GM12874 (cell line): Measurements from ENCODE around the gene ENPP6.

Source experiments
- TF ChIP-seq, protein P1 (sequence below): IDR thresholded peaks from 2 replicates; pipeline ENCODE4 v1.5.1; 2011; ENCODE audit warnings: low read depth, mild to moderate bottlenecking, control low read depth, low read length, moderate library complexity; ENCODE audit not compliant: insufficient read depth

Gene ENPP6

DNA sequence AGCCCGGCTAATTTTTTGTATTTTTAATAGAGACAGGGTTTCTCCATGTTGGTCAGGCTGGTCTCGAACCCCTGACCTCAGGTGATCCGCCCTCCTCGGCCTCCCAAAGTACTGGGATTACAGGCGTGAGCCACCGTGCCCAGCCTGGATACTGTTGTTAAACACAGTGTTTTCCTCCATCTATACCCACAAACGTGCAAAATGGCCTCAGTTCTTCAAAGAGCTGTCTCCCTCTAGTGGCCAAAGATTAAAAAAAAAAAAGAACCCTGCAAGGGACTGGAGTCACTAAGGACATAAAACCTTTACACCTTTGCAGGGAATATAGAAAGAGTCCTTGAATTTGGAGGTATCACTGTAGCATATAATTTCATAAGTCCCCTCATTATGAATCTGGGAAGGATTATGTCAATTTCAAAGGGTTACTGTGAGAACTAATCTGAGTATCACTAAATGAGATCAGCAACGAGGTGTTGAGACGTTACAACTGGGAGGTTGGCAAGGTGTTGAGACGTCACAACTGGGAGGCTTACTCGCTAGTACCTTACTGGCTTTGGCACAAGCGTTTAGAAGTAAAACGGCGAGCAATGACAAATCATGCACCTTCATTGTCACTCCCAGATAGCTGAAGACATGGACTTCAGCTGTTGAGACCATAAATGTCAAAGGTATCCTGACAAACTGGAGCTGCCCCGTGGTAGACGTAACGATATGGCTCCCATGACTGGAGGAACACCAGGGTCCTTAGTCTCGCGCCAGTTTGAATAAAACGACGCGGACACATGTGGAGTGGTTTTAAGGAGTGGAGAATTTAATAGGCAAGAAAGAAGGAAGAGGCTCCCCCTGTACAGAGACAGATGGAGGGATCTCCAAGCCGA is 33.4 kb upstream of the ENPP6 start:
- TF ChIP-seq, protein P1, sequence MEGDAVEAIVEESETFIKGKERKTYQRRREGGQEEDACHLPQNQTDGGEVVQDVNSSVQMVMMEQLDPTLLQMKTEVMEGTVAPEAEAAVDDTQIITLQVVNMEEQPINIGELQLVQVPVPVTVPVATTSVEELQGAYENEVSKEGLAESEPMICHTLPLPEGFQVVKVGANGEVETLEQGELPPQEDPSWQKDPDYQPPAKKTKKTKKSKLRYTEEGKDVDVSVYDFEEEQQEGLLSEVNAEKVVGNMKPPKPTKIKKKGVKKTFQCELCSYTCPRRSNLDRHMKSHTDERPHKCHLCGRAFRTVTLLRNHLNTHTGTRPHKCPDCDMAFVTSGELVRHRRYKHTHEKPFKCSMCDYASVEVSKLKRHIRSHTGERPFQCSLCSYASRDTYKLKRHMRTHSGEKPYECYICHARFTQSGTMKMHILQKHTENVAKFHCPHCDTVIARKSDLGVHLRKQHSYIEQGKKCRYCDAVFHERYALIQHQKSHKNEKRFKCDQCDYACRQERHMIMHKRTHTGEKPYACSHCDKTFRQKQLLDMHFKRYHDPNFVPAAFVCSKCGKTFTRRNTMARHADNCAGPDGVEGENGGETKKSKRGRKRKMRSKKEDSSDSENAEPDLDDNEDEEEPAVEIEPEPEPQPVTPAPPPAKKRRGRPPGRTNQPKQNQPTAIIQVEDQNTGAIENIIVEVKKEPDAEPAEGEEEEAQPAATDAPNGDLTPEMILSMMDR, result peak; percentile 45

DNA sequence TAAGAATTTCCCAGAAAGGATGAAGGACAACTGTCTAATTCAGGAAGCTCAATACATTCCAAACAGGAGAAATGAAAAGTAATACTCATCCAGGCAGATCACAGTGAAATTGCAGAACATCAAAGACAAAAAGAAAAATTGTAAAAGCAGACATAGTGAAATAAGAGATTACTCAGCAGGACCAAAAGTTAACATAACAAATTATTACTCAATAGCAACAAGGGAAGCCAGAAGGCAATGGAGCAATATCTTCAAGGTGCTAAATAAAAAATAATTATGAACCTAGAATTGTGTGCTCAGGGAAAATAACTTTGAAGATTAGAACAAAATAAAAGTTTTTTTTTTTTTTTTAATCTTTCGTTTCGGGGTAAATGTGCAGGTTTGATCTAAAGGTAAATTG is 30.5 kb upstream of the ENPP6 start:
- TF ChIP-seq, protein P1, result no peak

DNA sequence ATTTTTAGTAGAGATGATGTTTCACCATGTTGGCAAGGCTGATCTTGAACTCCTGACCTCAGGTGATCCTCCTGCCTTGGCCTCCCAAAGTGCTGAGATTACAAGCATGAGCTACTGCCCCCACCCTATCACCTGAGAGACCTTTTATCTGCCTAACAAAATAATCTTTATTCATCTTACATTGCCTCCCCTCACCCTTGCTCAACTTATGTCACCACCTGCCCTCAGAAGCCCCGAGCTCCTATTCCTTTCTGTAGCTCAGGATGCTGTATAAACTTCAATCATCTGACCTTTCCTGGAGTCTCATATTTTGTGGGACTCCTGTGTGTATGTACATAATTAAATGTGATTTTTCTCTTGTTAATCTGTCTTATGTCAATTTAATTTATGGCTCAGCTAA is 29.7 kb upstream of the ENPP6 start:
- TF ChIP-seq, protein P1, result no peak

DNA sequence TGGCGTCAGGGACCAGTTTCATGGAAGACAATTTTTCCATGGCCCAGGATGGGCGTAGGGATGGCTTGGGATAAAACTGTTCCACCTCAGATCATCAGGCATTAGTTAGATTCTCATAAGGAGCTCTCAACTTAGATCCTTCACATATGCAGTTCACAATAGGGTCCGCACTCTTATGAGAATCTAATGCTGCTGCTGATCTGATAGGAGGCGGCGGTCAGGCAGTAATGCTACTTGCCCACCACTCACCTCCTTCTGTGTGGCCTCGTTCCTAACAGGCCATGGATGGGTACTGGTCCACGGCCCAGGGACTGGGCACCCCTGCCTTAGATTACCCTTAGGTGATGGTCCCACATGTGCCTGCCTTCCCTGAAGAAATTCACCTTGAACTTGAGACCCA is 28.8 kb upstream of the ENPP6 start:
- TF ChIP-seq, protein P1, result no peak

DNA sequence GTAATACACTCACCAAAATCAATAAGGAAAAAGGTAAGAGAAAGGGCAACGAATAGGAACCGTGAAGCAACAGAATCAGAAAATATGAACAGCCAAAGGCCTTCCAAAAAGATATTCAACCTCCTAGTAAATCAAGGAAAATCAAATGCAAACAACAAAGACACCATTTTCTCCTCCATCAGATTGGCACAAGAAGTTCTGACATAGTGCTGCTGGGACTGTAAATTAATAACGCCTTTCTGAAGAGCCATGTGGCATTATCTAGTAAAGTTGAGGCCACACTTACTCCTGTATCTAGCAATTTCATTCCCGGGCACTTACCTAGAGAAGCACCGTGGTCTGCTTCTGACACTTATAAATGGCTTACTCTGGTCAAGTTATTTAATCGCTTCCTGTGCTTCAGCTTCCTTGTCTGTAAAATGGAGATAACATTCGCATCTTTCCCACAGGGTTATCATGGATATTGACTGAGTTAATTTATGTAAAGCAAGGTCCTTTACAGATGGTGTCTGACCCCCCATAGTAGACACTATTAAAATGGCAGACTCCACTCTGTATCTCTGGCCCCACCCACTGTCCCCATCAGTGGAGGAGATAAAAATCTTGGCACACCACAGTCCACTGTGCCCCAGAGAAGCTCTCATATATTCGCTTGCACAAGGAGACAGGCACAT is 20.5 kb upstream of the ENPP6 start:
- TF ChIP-seq, protein P1, result no peak

DNA sequence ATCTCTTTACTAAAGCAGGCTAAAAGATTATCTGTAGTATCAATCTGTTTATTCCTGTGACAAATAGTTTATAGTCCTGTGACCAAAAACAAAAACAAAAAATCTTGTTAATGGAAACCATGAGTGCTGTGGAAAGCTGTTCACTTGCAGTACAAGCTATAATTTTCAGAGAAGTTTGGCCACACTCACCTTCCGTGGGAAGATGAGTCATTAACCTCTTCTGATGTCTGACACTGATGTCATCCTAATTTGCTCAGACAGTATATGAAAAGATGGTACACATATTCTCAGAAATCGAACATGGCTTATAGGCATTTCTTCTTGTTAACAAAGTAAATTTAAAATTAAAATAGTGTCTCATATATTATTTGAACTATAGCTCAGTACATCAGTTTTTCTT is 19.9 kb upstream of the ENPP6 start:
- TF ChIP-seq, protein P1, result no peak

DNA sequence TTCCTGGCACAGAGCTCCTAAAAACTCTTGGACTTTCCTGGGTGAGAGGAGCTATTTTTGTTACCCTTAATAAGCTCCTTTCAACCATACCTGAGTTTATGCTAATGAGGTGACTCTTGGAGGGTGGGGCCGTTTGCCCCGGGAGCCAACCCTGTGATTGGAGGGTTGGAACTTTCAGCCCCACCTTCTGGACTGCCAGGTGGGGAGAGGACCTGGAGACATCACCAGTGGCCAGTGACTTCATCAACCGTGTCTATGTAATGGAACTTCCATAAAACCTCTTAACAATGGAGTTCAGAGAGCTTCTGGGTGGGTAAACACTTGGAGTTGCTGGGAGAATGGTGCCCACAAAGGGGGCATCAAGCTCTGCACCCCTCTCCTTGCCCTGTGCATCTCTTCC is 17.9 kb upstream of the ENPP6 start:
- TF ChIP-seq, protein P1, result no peak
